NAMALWA (cell line): ENCODE data around the gene TRIM74.
A peak's percentile ranks its signal among the peaks of the same experiment; 100 is the strongest.
"Not testable (repeated sequence)": the region's sequence is repeated elsewhere in the genome, so short reads cannot be mapped to it uniquely, and the experiment has no call there.

Experiments used
- DNase-seq: peaks from one replicate; pipeline ENCODE4 v3.0.0-alpha.2; 2015; ENCODE audit warnings: low spot score

Gene TRIM74

DNA sequence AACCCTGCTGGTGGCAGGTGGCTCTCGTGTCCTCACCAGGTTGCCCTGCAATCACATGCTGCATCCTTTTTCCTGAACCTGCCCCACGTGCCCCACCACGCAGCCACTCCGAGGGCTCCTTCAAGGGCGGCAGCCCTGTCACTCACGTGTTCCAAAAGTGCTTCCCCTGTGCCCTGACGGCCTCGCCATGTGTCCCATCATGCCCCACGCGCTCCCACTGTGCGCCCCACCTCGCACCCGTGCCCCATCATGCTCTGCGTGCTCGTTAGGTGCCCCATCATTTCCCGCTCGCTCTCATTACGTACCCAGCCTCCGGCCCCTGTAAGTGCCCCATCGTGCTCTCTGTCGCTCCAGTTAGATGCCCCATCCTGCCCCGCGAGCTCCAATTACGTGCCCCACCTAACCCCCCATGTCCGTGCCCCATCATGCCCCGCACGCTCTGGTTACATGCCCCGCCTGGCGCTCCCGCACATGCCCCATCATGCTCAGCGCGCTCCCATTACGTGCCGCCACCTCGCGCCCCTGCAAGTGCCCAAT, at the start of gene TRIM74:
TRIM74 (minus strand) TSS at position 487 of the 537 bp plus-strand sequence. CDS start 3,309 bp downstream, outside the sequence.
- not testable (repeated sequence) for DNase-seq

DNA sequence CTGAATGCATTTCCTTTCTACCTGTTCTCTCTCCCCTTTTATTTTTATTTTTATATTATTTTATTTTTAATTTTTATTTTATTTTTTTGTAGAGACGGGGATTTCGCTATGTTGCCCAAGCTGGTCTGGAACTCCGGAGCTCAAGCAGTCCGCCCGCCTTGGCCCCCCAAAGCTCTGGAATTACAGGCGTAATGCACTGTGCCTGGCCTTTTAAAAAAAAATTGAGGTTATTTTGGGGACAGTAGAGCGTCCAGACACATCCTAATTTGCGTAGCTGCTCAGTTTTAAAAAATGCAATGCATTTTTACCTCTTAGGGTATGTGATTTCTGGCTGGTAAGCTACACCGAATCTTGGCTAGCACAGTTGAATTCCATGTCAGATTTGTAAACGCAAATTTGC, 37.2 kb upstream of the TRIM74 start:
- DNase-seq, result peak; percentile 1

DNA sequence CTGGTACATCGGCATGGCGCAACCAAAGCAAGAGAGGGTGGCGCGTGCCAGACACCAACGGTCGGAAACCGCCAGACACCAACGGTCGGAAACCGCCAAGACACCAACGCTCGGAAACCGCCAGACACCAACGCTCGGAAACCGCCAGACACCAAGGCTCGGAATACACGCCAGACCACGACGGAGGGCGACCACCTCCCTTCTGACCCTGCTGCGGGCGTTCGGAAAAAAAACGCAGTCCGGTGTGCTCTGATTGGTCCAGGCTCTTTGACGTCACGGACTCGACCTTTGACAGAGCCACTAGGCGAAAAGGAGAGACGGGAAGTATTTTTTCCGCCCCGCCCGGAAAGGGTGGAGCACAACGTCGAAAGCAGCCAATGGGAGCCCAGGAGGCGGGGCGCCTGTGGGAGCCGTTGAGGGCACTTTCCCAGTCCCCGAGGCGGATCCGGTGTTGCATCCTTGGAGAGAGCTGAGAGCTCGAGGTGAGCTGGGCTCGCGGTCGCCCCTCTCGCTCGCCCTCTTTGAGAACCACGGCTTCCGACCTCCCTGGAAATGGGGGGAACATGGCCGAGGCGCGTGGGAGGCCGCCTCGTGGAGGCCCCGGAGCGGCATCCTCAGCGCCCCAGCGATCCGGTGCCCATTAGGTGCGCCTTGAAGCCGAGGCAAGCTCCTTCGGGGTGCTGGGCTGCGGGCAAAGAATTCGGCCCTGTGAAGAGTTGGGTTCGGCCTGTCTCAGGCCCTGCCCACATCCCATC, 36.6 kb upstream of the TRIM74 start:
- not testable (repeated sequence) for DNase-seq

DNA sequence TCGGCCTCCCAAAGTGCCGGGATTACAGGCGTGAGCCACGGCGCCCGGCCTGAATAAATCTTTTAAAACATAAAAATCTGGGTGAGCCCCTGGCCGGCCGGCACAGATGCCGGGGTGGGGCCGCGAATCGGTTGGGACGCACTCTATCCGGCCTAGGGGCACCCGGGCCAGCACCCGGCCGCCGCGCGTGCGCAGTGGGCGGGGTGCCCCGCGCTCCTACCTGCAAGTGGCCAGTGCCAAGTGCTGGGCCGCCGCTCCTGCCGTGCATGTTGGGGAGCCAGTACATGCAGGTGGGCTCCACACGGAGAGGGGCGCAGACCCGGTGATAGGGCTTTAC, 36.1 kb upstream of the TRIM74 start:
- not testable (repeated sequence) for DNase-seq

- not testable (repeated sequence) for DNase-seq
These were observed 28.7 kb upstream of the TRIM74 start for GRCh38 chr7:72997887-72998468.

- DNase-seq, result not testable (repeated sequence)
These were observed 28.2 kb upstream of the TRIM74 start for GRCh38 chr7:72997447-72997846.

DNA sequence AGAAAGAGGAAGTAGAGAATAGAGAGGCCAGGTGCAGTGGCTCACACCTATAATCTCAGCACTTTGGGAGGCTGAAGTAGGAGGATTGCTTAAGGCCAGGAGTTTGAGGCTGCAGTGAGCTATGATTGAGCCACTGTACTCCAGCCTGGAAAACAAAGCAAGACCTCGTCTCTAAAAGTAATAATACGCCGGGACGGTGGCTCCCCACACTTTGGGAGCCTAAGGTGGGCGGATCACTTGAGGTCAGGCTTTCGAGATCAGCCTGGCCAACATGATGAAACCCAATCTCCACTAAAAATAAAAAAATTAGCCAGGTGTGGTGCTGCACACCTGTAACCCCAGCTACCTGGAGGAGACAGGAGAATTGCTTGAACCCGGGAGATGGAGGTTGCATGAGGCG, 26.2 kb upstream of the TRIM74 start:
- not testable (repeated sequence) for DNase-seq

- DNase-seq, result not testable (repeated sequence)
These were observed 21.1 kb upstream of the TRIM74 start for GRCh38 chr7:72990146-72990913.

DNA sequence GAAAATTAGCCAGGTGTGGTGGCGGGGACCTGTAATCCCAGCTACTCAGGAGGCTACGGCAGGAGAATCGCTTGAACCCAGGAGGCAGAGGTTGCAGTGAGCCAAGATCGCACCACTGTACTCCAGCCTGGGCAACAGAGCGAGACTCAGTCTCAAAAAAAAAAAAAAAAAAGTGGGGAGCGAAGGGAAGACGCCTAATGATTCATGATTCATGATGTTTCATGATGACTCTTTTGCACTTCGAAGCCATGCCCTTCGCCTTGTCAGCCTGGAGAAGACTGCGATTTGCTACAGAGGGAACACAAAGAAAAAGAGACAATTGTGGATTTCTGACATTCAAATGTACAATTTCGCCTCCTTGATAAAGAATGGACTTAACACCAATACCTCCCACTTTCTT, 12.8 kb upstream of the TRIM74 start:
- not testable (repeated sequence) for DNase-seq

DNA sequence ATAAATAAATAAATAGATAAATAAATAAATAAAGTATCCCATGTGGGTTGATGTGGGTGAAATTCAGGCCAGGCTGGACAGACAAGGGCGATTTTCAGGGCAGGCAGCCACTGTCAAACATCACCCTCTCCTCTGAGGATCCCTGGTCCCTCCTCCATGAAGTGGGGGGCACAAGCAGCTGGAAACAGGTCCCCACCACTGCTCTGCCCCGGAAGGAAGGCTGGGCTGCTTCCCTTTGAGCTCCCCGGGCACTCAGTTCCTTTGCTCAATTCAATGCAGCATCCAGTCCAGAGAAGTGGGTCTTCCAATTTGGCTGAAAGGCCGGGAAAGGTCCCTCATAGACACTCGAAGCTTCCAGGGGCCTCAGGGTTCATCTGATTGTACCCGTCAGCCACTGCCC, 11.1 kb upstream of the TRIM74 start:
- not testable (repeated sequence) for DNase-seq

- DNase-seq, result not testable (repeated sequence)
These were observed 7.2 kb upstream of the TRIM74 start for GRCh38 chr7:72976434-72976833.

- DNase-seq, result not testable (repeated sequence)
These were observed 6.5 kb upstream of the TRIM74 start for GRCh38 chr7:72975656-72976286.

- not testable (repeated sequence) for DNase-seq
These were observed 5.5 kb upstream of the TRIM74 start for GRCh38 chr7:72974781-72975180.

GRCh38 chr7:72971505-72971904, 2.2 kb upstream of the TRIM74 start:
- DNase-seq, result not testable (repeated sequence)

- not testable (repeated sequence) for DNase-seq
These were observed 422 bp upstream of the TRIM74 start for GRCh38 chr7:72969688-72970087.

GRCh38 chr7:72966892-72967291, 2.4 kb downstream of the TRIM74 start:
- not testable (repeated sequence) for DNase-seq

- DNase-seq, result not testable (repeated sequence)
These were observed 3.9 kb downstream of the TRIM74 start for GRCh38 chr7:72965186-72965975.

DNA sequence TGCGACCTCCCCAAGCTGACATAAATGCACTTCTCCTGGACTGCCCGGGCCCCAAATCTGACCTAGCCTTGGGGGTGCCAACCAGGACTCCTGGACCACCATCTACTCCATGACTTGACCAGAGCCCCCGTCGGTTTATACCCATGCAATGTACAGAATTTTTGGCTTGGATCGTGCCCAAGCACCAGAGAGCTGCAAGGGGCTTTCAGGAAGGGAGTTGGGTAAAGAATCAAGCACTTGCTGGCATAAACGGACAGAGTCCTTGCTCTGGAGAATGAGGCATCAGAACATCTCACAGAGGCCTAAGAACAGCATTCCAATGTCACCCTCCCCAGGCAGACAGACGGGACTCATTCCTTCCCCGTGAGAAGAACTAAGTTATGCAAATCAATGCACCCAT, 6.2 kb downstream of the TRIM74 start:
- DNase-seq, result not testable (repeated sequence)

- not testable (repeated sequence) for DNase-seq
These were observed 8.0 kb downstream of the TRIM74 start for GRCh38 chr7:72961346-72961650.

GRCh38 chr7:72960626-72961345, 8.5 kb downstream of the TRIM74 start:
- DNase-seq, result not testable (repeated sequence)

DNA sequence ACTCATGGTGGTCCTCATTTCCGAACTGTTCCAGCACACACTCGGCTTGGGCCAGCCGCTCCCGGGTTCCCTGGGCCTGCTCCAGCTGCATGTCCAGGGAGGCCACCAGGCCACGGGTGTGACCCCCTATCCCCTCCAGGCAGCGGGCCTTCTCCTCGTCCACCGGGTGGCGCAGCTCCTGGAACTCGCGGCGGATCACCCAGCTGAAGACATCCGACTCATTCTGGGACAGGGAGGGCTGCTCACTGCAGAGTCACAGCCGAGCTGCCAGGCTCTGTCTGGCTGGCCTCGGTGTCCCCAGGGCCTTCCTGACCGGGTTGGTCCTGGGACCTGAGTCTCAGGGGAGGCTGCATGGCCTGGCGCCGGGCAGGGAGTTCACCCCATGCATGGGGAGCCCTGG, 9.2 kb downstream of the TRIM74 start:
- not testable (repeated sequence) for DNase-seq
